ENCODE data around the gene GLP1R. TPM values are rescaled to one million over a fixed set of nuclear protein-coding genes. Genes with fewer than 3 reads are reported as not detected.
A peak's percentile ranks its signal among the peaks of the same experiment; 100 is the strongest.
"Not testable (repeated sequence)": the region's sequence is repeated elsewhere in the genome, so short reads cannot be mapped to it uniquely, and the experiment has no call there.

The GLP1R gene
- total RNA-seq, 2 experiments from 2014 or later: 0.07 to 0.12 TPM

- no peak overlapping the region for H3K4me3 Mint-ChIP-seq
- H3K27ac Mint-ChIP-seq: no peak overlapping the region
- intact Hi-C loops (cut with micrococcal nuclease): no loop called here
- H3K27me3 Mint-ChIP-seq (ENCODE audit: low read depth): no peaks in the 10 kb centered on the region
- no peaks in the 10 kb centered on the region for H3K36me3 Mint-ChIP-seq (ENCODE audit: low read depth)
- peaks cover 16% of the 10 kb centered on the region for H3K4me1 Mint-ChIP-seq (ENCODE audit: low read depth)
- H3K9me3 Mint-ChIP-seq: no peaks in the 10 kb centered on the region
- DNase-seq: no peak
- CTCF ChIA-PET: interaction anchor here (1.1 kb wide), 1 partner anchor 246 kb away, joined by 3 read pairs; no protein-coding TSS in a partner anchor
Measured at GRCh38 chr6:39118921-39119320, 70.3 kb downstream of the GLP1R start.

GRCh38 chr6:39124114-39124513 is 75.5 kb downstream of the GLP1R start:
- Mint-ChIP-seq H3K9me3 (no peaks in the 10 kb centered on the region), H3K4me3 (no peak overlapping the region), H3K4me1 (ENCODE audit: low read depth) (no peaks in the 10 kb centered on the region), H3K27ac (no peak overlapping the region), H3K36me3 (ENCODE audit: low read depth) (no peaks in the 10 kb centered on the region), H3K27me3 (ENCODE audit: low read depth) (peaks cover 2% of the 10 kb centered on the region)
- no peak for DNase-seq
- CTCF ChIA-PET: interaction anchor here (0.8 to 1.6 kb wide), 2 partner anchors 24 to 252 kb away, joined by 3 to 4 read pairs; no protein-coding TSS in a partner anchor
- intact Hi-C loops (cut with micrococcal nuclease): no loop called here

GRCh38 chr6:39128106-39128505 is 79.5 kb downstream of the GLP1R start:
- H3K4me3 Mint-ChIP-seq: no peak overlapping the region
- H3K4me1 Mint-ChIP-seq (ENCODE audit: low read depth): no peaks in the 10 kb centered on the region
- no peak overlapping the region for H3K27ac Mint-ChIP-seq
- no peaks in the 10 kb centered on the region for H3K9me3 Mint-ChIP-seq
- CTCF ChIA-PET: interaction anchor here (1.7 kb wide), 1 partner anchor 39 kb away, joined by 4 read pairs; no protein-coding TSS in a partner anchor
- DNase-seq: no peak
- intact Hi-C loops (cut with micrococcal nuclease): no loop called here
- no peaks in the 10 kb centered on the region for H3K36me3 Mint-ChIP-seq (ENCODE audit: low read depth)
- H3K27me3 Mint-ChIP-seq (ENCODE audit: low read depth): peaks cover 2% of the 10 kb centered on the region

- CTCF ChIA-PET: interaction anchor here (1.7 kb wide), 1 partner anchor 38 kb away, joined by 4 read pairs; no protein-coding TSS in a partner anchor
- DNase-seq: no peak
- intact Hi-C loops (cut with micrococcal nuclease): no loop called here
- H3K36me3 Mint-ChIP-seq (ENCODE audit: low read depth): no peaks in the 10 kb centered on the region
- no peaks in the 10 kb centered on the region for H3K4me1 Mint-ChIP-seq (ENCODE audit: low read depth)
- no peak overlapping the region for H3K4me3 Mint-ChIP-seq
- peaks cover 2% of the 10 kb centered on the region for H3K27me3 Mint-ChIP-seq (ENCODE audit: low read depth)
- no peaks in the 10 kb centered on the region for H3K9me3 Mint-ChIP-seq
- H3K27ac Mint-ChIP-seq: no peak overlapping the region
Measured at GRCh38 chr6:39128832-39129231, 80.3 kb downstream of the GLP1R start.

- H3K27me3 Mint-ChIP-seq (ENCODE audit: low read depth): peaks cover under 1% of the 10 kb centered on the region
- DNase-seq: no peak
- H3K9me3 Mint-ChIP-seq: no peaks in the 10 kb centered on the region
- H3K4me3 Mint-ChIP-seq: no peak overlapping the region
- CTCF ChIA-PET: no interaction called here
- intact Hi-C loops (cut with micrococcal nuclease): no loop called here
- H3K27ac Mint-ChIP-seq: no peak overlapping the region
- no peaks in the 10 kb centered on the region for H3K4me1 Mint-ChIP-seq (ENCODE audit: low read depth)
- H3K36me3 Mint-ChIP-seq (ENCODE audit: low read depth): no peaks in the 10 kb centered on the region
Measured at GRCh38 chr6:39130691-39131090, 82.1 kb downstream of the GLP1R start.

- H3K27me3 Mint-ChIP-seq (ENCODE audit: low read depth); DNase-seq; H3K9me3 Mint-ChIP-seq; H3K4me3 Mint-ChIP-seq; H3K27ac Mint-ChIP-seq; CTCF ChIA-PET; H3K4me1 Mint-ChIP-seq (ENCODE audit: low read depth); intact Hi-C loops (cut with micrococcal nuclease); H3K36me3 Mint-ChIP-seq (ENCODE audit: low read depth): not testable (repeated sequence)
Measured at GRCh38 chr6:39134761-39135160, 86.2 kb downstream of the GLP1R start.

GRCh38 chr6:39136207-39136606 is 87.6 kb downstream of the GLP1R start:
- CTCF ChIA-PET; H3K4me1 Mint-ChIP-seq (ENCODE audit: low read depth); H3K27ac Mint-ChIP-seq; intact Hi-C loops (cut with micrococcal nuclease); H3K4me3 Mint-ChIP-seq; DNase-seq; H3K36me3 Mint-ChIP-seq (ENCODE audit: low read depth); H3K9me3 Mint-ChIP-seq: not testable (repeated sequence)
- H3K27me3 Mint-ChIP-seq (ENCODE audit: low read depth): peaks cover 12% of the 10 kb centered on the region

GRCh38 chr6:39137245-39137644 is 88.7 kb downstream of the GLP1R start:
- no peak overlapping the region for H3K4me3 Mint-ChIP-seq
- peaks cover 12% of the 10 kb centered on the region for H3K27me3 Mint-ChIP-seq (ENCODE audit: low read depth)
- intact Hi-C loops (cut with micrococcal nuclease): no loop called here
- peaks cover 10% of the 10 kb centered on the region for H3K9me3 Mint-ChIP-seq
- no peak overlapping the region for H3K27ac Mint-ChIP-seq
- no peaks in the 10 kb centered on the region for H3K4me1 Mint-ChIP-seq (ENCODE audit: low read depth)
- H3K36me3 Mint-ChIP-seq (ENCODE audit: low read depth): no peaks in the 10 kb centered on the region
- CTCF ChIA-PET: no interaction called here
- DNase-seq: peak; percentile 67

Other genes with a start within 250 kb of the GLP1R start
- gene SAYSD1, start 66.4 kb downstream of the GLP1R start, total RNA-seq: 10 to 100 TPM; 13.7 to 13.8 TPM
- 1 to 10 TPM; 9.0 to 9.2 TPM for gene KCNK5, start 180.7 kb downstream of the GLP1R start, total RNA-seq